KMS-11 (cell line): ENCODE results near the gene TWSG1.

Experiments used
- H2AFZ ChIP-seq: fragments of 200-600 bp; sonication (generic); 2 replicates; pipeline ENCODE4 v1.6.1; 2016; ENCODE audit warnings: antibody characterized with exemption, mixed run types, low read depth
- H3K27ac ChIP-seq: fragments of 200-600 bp; sonication (generic); 2 replicates; pipeline ENCODE4 v1.6.1; 2016; ENCODE audit warnings: mild to moderate bottlenecking, mixed run types
- H3K27me3 ChIP-seq: fragments of 200-600 bp; sonication (generic); 2 replicates; pipeline ENCODE4 v1.6.1; 2017; ENCODE audit warnings: mild to moderate bottlenecking, low read depth, mixed run types, moderate library complexity; ENCODE audit not compliant: insufficient read depth
- H3K36me3 ChIP-seq: fragments of 200-600 bp; sonication (generic); 2 replicates; pipeline ENCODE4 v1.6.1; 2017; ENCODE audit warnings: mild to moderate bottlenecking, mixed run types; ENCODE audit not compliant: insufficient read depth
- H3K4me1 ChIP-seq: fragments of 200-600 bp; sonication (generic); 2 replicates; pipeline ENCODE4 v1.6.1; 2016; ENCODE audit warnings: mild to moderate bottlenecking, low read depth, mixed run types; ENCODE audit not compliant: poor library complexity, severe bottlenecking
- H3K4me2 ChIP-seq: fragments of 200-600 bp; sonication (generic); 2 replicates; pipeline ENCODE4 v1.7.0; 2016; ENCODE audit warnings: mild to moderate bottlenecking, mixed run types
- H3K4me3 ChIP-seq: fragments of 200-600 bp; sonication (generic); IDR thresholded peaks from 2 replicates; pipeline ENCODE4 v1.6.1; 2017; ENCODE audit warnings: low read depth, low read length, mixed read lengths; ENCODE audit not compliant: insufficient read depth
- H3K79me2 ChIP-seq: fragments of 200-600 bp; sonication (generic); 2 replicates; pipeline ENCODE4 v1.6.1; 2016; ENCODE audit warnings: low read depth, mixed run types; ENCODE audit not compliant: insufficient read depth
- H3K9ac ChIP-seq: fragments of 200-600 bp; sonication (generic); 2 replicates; pipeline ENCODE4 v1.6.1; 2016; ENCODE audit warnings: mild to moderate bottlenecking, mixed run types
- H4K20me1 ChIP-seq: fragments of 200-600 bp; sonication (generic); 2 replicates; pipeline ENCODE4 v1.6.1; 2016; ENCODE audit warnings: mild to moderate bottlenecking, mixed run types; ENCODE audit not compliant: insufficient read depth
- TF ChIP-seq, protein P1 (sequence below): fragments of 200-600 bp; sonication (generic); conservative IDR thresholded peaks from 2 replicates; pipeline ENCODE4 v1.6.1; 2017; ENCODE audit warnings: low read depth, mild to moderate bottlenecking, antibody characterized with exemption, low read length, moderate library complexity, mixed read lengths

Gene TWSG1

DNA sequence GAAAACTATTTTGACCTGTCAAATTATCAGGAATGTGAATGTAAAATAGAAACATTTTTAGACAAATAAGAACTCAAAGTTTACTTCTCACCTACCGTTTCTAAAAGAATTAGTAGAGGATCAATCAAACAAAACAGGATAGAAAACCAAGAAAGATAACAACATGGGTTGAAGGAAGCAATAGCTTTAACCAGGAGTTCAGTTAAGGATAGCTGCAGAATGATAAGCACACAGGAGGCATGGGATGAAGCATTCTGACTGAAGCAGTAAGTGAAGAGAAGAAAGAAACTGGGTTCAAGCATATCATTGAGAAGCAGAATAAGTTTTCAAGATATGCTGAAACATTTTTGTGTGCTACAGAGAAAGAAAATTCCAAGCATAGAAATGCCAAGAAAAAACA is 52.3 kb downstream of the TWSG1 start:
- peaks cover 2% of the 10 kb centered on the region for H3K4me1 ChIP-seq
- H2AFZ ChIP-seq = no peak overlapping the region

DNA sequence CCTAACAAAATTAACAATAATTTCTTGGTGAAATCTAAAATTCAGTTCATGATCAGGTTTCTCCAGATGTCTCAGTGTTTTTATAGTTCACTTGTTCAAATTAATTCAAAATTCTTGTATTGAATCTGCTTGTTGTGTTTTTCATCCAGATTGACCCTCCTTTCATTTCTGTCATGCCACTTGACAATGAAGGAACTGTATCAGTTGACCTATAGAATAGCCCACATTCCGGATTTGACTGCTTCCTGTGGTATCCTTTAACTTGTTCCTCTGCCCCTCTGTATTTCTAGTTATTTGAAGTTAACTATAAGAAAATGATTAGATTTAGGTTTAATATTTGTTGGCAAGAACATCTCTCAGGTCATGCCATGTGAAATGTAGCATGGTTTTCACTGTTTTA is 53.3 kb downstream of the TWSG1 start:
- Histone ChIP-seq H4K20me1 (no peaks in the 10 kb centered on the region), H3K27ac (no peak overlapping the region), H3K9ac (no peak overlapping the region), H3K27me3 (no peaks in the 10 kb centered on the region), H3K79me2 (no peaks in the 10 kb centered on the region), H3K4me3 (no peak overlapping the region), H3K36me3 (no peaks in the 10 kb centered on the region), H3K4me2 (no peak overlapping the region), H3K4me1 (no peaks in the 10 kb centered on the region), H2AFZ (no peak overlapping the region)
- TF ChIP-seq, protein P1, sequence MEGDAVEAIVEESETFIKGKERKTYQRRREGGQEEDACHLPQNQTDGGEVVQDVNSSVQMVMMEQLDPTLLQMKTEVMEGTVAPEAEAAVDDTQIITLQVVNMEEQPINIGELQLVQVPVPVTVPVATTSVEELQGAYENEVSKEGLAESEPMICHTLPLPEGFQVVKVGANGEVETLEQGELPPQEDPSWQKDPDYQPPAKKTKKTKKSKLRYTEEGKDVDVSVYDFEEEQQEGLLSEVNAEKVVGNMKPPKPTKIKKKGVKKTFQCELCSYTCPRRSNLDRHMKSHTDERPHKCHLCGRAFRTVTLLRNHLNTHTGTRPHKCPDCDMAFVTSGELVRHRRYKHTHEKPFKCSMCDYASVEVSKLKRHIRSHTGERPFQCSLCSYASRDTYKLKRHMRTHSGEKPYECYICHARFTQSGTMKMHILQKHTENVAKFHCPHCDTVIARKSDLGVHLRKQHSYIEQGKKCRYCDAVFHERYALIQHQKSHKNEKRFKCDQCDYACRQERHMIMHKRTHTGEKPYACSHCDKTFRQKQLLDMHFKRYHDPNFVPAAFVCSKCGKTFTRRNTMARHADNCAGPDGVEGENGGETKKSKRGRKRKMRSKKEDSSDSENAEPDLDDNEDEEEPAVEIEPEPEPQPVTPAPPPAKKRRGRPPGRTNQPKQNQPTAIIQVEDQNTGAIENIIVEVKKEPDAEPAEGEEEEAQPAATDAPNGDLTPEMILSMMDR = no peak

More for the DNA sequence above, 52.3 kb downstream of the TWSG1 start:
- Histone ChIP-seq H4K20me1 (no peaks in the 10 kb centered on the region), H3K4me2 (no peak overlapping the region), H3K27ac (no peak overlapping the region), H3K4me3 (no peak overlapping the region), H3K36me3 (no peaks in the 10 kb centered on the region), H3K79me2 (no peaks in the 10 kb centered on the region), H3K27me3 (no peaks in the 10 kb centered on the region), H3K9ac (no peak overlapping the region)
- TF ChIP-seq, protein P1 = no peak

DNA sequence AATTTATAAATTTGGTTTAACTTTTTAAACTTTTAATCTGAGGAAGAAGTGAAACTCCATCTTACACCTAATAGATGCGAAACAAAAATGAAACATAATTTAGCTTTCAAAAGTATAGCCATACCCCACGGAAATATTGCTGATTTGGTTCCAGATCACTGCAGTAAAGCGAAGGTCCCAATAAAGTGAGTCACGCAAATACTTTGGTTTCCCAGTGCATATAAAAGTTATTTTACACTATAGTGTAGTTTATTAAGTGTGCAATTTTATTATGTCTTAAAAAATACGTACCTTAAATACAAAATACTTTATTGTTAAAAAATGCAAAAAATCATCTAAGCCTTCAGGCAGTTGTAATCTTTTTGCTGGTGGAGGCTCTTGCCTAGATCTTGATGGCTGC is 55.1 kb downstream of the TWSG1 start:
- Histone ChIP-seq H3K79me2 (no peaks in the 10 kb centered on the region), H3K36me3 (no peaks in the 10 kb centered on the region), H2AFZ (no peak overlapping the region), H3K4me3 (no peak overlapping the region), H4K20me1 (no peaks in the 10 kb centered on the region), H3K4me2 (no peak overlapping the region), H3K4me1 (no peaks in the 10 kb centered on the region), H3K27me3 (no peaks in the 10 kb centered on the region), H3K27ac (no peak overlapping the region), H3K9ac (no peak overlapping the region)
- TF ChIP-seq, protein P1 = no peak

DNA sequence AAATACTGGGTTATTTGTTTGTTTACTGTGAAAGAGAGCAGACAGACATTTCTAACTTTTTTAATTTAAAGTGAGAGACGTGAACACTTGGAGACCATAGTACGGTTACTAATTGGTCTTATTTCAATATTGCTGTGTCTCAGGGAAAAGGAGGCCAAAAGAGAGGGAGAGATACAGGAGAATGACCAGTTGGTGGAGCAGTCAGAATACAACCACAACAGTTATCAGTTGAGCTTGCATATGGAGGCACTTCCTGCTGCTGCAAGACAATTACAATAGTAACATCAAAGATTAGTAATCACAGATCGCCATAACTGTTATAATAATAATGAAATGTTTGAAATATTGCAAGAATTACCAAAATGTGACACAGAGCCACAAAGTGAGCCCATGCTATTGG is 58.2 kb downstream of the TWSG1 start:
- no peaks in the 10 kb centered on the region for H4K20me1 ChIP-seq

More for the DNA sequence above, 58.2 kb downstream of the TWSG1 start:
- Histone ChIP-seq H2AFZ (no peak overlapping the region), H3K36me3 (no peaks in the 10 kb centered on the region), H3K9ac (no peak overlapping the region), H3K4me1 (no peaks in the 10 kb centered on the region), H3K4me2 (no peak overlapping the region), H3K27ac (no peak overlapping the region), H3K79me2 (no peaks in the 10 kb centered on the region), H3K4me3 (no peak overlapping the region), H3K27me3 (no peaks in the 10 kb centered on the region)
- TF ChIP-seq, protein P1 = no peak
